Astrocyte of the cerebellum (primary cell): ENCODE results near the gene ZDHHC14.

ENCODE experiments used
- DNase-seq: peaks from one replicate; pipeline ENCODE4 v3.0.0-alpha.2; 2011; ENCODE audit warnings: low read depth
- H3K4me3 ChIP-seq: 2 replicates; pipeline ENCODE4 v1.5.1; 2011; ENCODE audit warnings: mild to moderate bottlenecking, low read depth, low read length, moderate library complexity
- CTCF ChIP-seq: IDR thresholded peaks from 2 replicates; pipeline ENCODE4 v1.5.1; 2012; ENCODE audit warnings: low read length, low read depth, moderate library complexity, mild to moderate bottlenecking; ENCODE audit errors: missing control alignments
- in situ Hi-C: cut with HindIII; loops from 2 replicates; pipeline ENCODE4 v1.10.0; 2017; ENCODE audit warnings: low sequenced_read_pairs

Gene ZDHHC14

GRCh38 chr6:157681041-157681650, 300.2 kb downstream of the ZDHHC14 start:
- TF ChIP-seq CTCF, result no peak
- no peak for DNase-seq
- no peak overlapping the region for H3K4me3 ChIP-seq
- in situ Hi-C loops, result no loop called here

- no peak for DNase-seq
- no peak overlapping the region for H3K4me3 ChIP-seq
- no peak for TF ChIP-seq CTCF
- in situ Hi-C loops, result no loop called here
Observed at GRCh38 chr6:157682856-157683481, 302.0 kb downstream of the ZDHHC14 start.

GRCh38 chr6:157683707-157684106, 302.7 kb downstream of the ZDHHC14 start:
- in situ Hi-C loops, result no loop called here
- DNase-seq, result no peak
- H3K4me3 ChIP-seq, result no peak overlapping the region
- TF ChIP-seq CTCF, result no peak

GRCh38 chr6:157684620-157685299, 303.8 kb downstream of the ZDHHC14 start:
- H3K4me3 ChIP-seq, result no peak overlapping the region
- TF ChIP-seq CTCF, result no peak
- DNase-seq, result no peak
- in situ Hi-C loops, result no loop called here

GRCh38 chr6:157685596-157686280, 304.7 kb downstream of the ZDHHC14 start:
- no peak overlapping the region for H3K4me3 ChIP-seq
- DNase-seq, result no peak
- no peak for TF ChIP-seq CTCF
- in situ Hi-C loops, result no loop called here

GRCh38 chr6:157688275-157688959, 307.4 kb downstream of the ZDHHC14 start:
- DNase-seq, result no peak
- in situ Hi-C loops, result no loop called here
- H3K4me3 ChIP-seq, result no peak overlapping the region
- TF ChIP-seq CTCF, result no peak
